ENCODE data around the gene SLC37A2. TPM values are rescaled to one million over a fixed set of nuclear protein-coding genes. Genes with fewer than 3 reads are reported as not detected.

Gene SLC37A2
- total RNA-seq, 4 donors from 2014 or later = 0.26 to 4.1 (median 0.86) TPM

DNA sequence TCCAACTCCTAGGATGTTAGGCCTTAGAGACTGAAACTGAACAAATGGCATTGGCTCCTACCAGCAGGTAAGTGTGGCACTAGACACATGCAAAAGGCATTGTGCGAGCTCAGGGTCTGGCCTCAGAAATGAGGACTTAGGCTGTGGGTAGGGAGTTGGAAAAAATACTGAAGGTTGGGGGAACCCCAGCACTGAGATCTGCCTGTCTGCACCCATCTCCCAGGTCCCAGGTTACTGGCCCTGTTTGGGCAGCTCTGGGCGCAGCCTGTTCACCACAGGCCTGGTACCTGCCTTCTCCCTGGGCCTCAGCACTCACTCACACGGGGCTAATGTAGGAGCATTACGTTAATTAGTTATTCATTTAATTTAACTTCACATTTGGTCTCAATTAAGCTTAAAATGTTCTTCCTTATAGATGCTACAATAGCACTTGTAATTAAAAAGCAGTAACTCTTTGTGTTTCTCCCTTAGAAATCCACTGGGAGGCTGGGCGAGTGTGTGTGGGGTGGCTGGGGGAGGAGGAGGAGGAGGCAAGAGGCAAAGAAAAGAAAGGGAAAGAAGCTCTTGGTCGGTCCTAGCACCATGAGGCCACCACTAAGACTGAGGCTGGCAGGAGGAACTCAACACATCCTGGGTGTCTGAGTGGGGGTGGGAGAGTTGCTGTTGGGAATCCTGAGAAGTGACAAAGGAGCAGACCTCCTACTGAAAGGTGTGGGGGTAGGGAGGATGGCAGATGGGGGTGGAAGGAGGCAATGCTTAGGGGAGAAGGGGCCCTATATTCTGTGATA is 29.0 kb downstream of the SLC37A2 start:
- Histone ChIP-seq H3K4me3 (no peak overlapping the region), H3K36me3 (no peaks in the 10 kb centered on the region), H3K9me3 (no peaks in the 10 kb centered on the region), H3K4me1 (no peaks in the 10 kb centered on the region), H3K27me3 (no peaks in the 10 kb centered on the region), H3K27ac (no peak overlapping the region)
- TF ChIP-seq, protein P1, sequence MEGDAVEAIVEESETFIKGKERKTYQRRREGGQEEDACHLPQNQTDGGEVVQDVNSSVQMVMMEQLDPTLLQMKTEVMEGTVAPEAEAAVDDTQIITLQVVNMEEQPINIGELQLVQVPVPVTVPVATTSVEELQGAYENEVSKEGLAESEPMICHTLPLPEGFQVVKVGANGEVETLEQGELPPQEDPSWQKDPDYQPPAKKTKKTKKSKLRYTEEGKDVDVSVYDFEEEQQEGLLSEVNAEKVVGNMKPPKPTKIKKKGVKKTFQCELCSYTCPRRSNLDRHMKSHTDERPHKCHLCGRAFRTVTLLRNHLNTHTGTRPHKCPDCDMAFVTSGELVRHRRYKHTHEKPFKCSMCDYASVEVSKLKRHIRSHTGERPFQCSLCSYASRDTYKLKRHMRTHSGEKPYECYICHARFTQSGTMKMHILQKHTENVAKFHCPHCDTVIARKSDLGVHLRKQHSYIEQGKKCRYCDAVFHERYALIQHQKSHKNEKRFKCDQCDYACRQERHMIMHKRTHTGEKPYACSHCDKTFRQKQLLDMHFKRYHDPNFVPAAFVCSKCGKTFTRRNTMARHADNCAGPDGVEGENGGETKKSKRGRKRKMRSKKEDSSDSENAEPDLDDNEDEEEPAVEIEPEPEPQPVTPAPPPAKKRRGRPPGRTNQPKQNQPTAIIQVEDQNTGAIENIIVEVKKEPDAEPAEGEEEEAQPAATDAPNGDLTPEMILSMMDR (IDR thresholded peaks at IDR 0.05) = no peak
- no peak for TF ChIP-seq POLR2A (IDR thresholded peaks at IDR 0.05)
- intact Hi-C loops (cut with DNase I; ENCODE audit: low total_unique reads) = no loop called here
- no peak for DNase-seq

DNA sequence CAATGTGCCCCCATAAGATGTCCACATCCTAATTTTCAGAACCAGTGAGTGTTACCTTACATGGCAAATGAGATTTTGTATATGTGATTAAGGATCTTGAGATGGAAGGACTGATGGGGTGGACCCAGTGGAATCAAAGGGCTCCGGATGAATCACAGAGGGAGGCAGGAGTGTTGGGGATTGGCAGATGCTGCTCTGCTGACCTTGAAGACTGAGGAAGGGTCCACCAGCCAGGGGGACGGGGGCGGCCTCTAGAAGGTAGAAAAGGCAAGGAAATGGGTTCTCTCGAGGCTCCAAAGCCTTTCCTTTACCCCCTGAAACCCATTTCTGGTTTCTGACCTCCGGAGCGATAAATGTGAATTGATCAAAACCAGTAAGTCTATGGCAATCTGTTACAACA is 29.6 kb downstream of the SLC37A2 start:
- no peaks in the 10 kb centered on the region for H3K27me3 ChIP-seq
- no peaks in the 10 kb centered on the region for H3K4me1 ChIP-seq
- intact Hi-C loops (cut with DNase I; ENCODE audit: low total_unique reads) = no loop called here
- H3K27ac ChIP-seq = no peak overlapping the region
- TF ChIP-seq, protein P1 (IDR thresholded peaks at IDR 0.05) = no peak
- no peak for TF ChIP-seq POLR2A (IDR thresholded peaks at IDR 0.05)
- H3K4me3 ChIP-seq = no peak overlapping the region
- no peaks in the 10 kb centered on the region for H3K36me3 ChIP-seq
- no peak for DNase-seq
- H3K9me3 ChIP-seq = no peaks in the 10 kb centered on the region

DNA sequence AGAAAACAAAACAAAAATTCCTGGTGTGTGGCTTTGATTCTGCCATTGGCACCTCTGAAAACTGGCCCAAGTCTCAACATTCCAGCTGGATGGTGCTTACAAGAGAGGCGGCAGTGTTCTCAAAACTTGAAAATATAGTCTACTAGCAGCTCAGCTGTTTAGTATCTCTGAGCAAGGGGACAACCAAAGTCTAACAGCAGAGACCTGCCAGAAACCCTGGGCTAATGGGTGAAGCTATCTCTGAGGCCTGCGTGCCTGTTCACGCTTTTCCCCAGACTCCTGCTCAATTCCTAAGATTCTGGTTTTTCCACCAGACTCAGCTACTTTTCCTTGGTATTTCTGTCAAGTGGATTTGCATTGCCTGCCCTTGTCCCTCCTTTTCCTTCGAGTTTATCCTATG is 30.4 kb downstream of the SLC37A2 start:
- no peak for DNase-seq
- Histone ChIP-seq H3K36me3 (no peaks in the 10 kb centered on the region), H3K4me1 (no peaks in the 10 kb centered on the region), H3K9me3 (no peaks in the 10 kb centered on the region), H3K4me3 (no peak overlapping the region), H3K27ac (no peak overlapping the region), H3K27me3 (no peaks in the 10 kb centered on the region)
- TF ChIP-seq, protein P1 (IDR thresholded peaks at IDR 0.05) = no peak
- no peak for TF ChIP-seq POLR2A (IDR thresholded peaks at IDR 0.05)
- intact Hi-C loops (cut with DNase I; ENCODE audit: low total_unique reads) = no loop called here

DNA sequence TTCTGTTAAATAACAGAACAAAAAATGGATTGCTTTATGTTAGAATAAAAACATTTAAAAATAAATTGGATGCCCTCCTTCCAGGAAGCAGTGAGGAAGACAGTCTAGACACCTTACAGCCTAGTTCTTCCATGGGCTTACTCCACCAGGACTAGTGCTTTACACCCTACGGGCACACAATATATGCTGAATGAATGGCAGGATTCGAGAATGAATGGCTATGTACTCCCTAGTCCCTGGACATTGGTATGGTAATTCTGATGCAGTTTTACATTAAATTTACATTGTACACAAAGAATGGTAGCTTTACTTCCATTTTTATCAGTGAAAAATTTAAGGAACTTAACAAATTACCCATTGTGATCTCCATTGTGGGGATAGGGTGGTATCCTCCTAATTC is 31.6 kb downstream of the SLC37A2 start:
- Histone ChIP-seq H3K27ac (no peak overlapping the region), H3K4me3 (no peak overlapping the region), H3K9me3 (no peaks in the 10 kb centered on the region), H3K36me3 (no peaks in the 10 kb centered on the region), H3K4me1 (no peaks in the 10 kb centered on the region), H3K27me3 (no peaks in the 10 kb centered on the region)
- no peak for DNase-seq
- intact Hi-C loops (cut with DNase I; ENCODE audit: low total_unique reads) = no loop called here
- TF ChIP-seq, protein P1 (IDR thresholded peaks at IDR 0.05) = no peak
- no peak for TF ChIP-seq POLR2A (IDR thresholded peaks at IDR 0.05)

DNA sequence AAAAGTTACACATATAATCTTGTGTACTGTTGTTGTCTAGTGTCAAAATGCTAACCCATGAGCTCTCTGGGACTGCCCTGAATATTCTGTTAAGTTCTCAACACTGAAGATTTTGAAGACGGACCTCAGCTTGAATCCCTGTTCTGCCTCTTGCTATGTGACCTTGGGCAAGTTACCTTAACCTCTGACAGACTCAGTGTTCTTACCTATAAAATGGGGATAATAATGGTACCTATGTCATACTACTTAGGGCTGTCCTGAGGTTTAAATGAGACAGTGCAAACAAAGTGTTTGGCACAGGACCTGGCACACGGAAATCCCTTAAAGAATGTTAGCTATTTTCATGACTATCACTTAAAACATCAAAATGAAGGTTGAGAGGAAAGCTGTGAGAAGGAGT is 37.0 kb downstream of the SLC37A2 start:
- Histone ChIP-seq H3K27ac (no peak overlapping the region), H3K4me1 (no peaks in the 10 kb centered on the region), H3K9me3 (no peaks in the 10 kb centered on the region), H3K36me3 (no peaks in the 10 kb centered on the region), H3K4me3 (no peak overlapping the region), H3K27me3 (no peaks in the 10 kb centered on the region)
- TF ChIP-seq POLR2A (IDR thresholded peaks at IDR 0.05) = no peak
- TF ChIP-seq, protein P1 (IDR thresholded peaks at IDR 0.05) = no peak
- DNase-seq = no peak
- intact Hi-C loops (cut with DNase I; ENCODE audit: low total_unique reads) = no loop called here
